GM19328 (cell line): ENCODE measurements around the gene TNFRSF8.
"Not testable (repeated sequence)": the region's sequence is repeated elsewhere in the genome, so short reads cannot be mapped to it uniquely, and the experiment has no call there.

Experiments used
- ATAC-seq: cut with Tn5 transposase; IDR thresholded peaks from one replicate; pipeline ENCODE4 v1.9.1; 2021; ENCODE audit warnings: mild to moderate bottlenecking, moderate library complexity; ENCODE audit not compliant: unreplicated experiment

Gene TNFRSF8

DNA sequence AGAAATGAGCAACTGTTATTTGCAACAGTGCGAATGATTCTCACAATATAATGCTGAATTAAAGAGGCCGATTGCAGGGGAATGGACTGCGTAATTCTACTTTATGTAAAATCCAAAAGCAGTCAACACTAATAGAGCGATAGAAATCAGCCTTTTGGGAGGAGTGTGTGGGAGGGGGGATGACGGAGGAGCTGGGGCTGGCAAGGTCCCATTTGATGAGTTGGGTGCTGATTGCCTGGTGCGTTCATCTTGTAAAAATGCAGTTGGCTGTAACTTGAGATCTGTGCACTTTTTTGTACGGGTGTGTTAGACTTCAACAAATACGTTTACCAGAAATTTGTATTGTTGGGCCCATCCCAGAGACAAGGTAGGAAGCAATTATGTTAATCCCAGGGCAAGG is 20.7 kb downstream of the TNFRSF8 start:
- ATAC-seq, result no peak

DNA sequence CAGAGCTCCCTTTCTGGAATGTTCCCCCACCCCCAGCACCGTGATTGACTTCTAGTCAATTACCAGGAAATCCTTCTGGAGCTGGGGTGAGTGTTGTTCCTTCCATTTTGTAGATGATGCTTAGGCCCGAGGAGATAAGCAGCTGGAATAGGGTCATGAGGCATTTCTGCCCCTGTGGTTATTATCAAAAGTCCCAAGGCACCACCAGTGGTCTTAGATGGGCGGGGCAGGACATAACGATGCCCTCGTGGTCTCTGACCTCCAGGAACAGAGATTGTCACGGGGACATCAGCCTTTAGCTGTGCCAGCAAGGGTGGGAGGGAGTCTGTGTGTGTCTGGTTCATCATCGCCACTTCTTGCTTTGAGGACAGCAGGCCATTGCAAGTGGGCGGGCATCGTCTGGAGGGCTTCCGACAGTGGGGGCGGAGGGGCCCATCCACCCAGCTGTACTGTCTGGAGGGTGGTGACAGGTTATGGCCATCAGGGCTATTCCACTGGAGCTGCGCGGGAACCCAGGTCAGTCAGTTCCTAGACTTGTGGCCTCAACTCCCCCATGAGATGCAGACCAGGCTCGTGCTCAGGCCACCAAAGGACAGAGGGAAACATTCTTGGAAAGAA is 22.6 kb downstream of the TNFRSF8 start:
- no peak for ATAC-seq

DNA sequence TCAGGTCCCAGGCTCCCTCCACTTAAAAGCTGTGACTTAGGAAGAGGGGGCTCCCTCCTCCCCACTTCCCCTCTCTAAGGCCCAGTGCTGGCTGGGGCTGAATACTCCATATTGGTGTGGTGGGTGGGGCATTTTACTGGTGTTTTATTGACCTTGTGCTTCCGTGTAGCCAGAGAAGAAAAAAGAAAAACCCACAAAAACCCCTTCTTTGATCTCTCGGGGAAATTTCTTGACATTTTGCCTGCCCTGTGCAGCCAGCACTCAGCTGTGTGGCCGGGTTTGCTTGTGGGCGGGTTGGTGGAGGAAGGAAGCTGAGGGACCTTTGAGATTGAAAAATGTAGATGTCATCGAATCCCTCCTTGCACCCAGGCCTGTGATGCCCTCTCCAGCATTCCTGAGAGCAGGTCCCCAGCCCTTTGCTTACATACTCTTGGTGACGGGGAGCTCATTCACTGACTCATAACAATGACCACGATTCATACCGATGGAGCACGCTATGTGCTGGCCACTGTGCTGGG is 24.8 kb downstream of the TNFRSF8 start:
- ATAC-seq, result no peak

DNA sequence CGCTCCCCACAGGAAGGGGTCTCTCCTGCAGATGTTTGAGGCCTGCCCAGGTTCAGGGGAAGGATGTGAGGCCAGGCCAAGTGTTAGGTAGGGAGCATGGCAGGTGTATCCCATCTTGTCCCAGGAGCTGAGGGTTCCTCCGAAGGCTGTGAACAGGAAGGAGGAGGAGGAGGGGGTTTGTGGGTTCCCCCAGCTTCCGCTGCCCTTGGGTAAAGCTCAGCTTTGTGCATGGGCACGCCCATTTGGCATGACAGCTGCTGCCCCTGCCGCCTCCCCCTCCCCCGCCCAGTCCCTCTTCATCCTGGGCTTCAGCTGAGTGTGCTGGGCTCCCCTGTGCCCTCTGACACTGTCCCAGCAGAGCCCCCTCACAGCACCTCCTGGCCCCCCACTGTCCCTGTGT is 25.5 kb downstream of the TNFRSF8 start:
- no peak for ATAC-seq

DNA sequence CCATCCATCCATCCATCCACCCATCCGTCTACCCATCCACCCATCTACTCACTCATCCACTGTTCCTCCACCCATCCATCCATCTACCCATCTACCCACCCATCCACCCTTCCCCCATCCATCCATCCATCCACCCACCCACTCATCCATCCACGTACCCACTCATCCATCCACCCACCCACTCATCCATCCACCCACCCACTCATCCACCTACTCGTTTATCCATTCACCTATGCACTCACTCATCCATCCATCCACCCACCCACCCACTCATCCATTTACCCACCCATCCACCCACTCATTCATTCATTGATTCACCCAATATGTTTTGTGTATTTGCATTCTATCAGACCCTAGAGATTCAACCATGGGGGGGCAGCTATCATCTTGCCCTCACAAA is 27.2 kb downstream of the TNFRSF8 start:
- ATAC-seq, result no peak

DNA sequence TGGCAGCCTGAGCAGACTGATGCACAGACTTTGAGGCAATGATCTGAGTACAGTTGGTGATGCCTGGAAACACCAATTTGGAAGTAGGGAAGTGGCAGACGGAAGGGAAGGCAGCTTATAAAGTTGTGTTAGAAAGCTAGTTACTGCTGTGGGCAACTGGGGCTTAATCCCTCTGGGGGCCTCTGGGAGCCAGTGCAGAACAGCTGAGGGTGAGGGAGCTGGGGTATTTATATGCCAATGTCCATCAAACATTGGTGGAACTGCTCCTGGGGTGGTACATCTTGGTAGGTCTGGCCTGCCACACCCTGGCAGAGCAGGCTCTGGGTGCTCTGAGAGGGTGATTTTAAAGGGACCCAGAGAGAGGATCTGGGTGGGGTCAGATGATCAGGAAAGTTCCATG is 28.1 kb downstream of the TNFRSF8 start:
- ATAC-seq, result no peak

DNA sequence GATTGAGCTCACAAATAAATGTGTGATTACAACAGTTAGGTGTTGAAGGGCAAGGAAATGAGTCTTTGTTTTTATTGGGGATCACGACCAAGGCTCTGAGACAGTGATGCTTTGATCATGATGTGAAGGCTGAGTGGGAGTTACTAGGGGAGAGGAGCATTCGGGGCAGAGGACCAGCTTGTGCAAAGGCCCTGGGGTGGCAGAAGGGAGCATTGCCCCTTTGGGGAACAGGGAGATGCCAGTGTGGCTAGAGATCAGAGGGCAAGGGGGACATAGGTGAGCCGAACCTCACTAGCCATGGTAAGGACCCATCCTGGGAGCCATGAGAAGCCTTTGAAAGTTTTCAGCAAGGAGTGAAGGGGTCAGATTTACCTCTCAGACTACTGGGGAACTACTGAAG is 31.1 kb downstream of the TNFRSF8 start:
- ATAC-seq, result no peak

DNA sequence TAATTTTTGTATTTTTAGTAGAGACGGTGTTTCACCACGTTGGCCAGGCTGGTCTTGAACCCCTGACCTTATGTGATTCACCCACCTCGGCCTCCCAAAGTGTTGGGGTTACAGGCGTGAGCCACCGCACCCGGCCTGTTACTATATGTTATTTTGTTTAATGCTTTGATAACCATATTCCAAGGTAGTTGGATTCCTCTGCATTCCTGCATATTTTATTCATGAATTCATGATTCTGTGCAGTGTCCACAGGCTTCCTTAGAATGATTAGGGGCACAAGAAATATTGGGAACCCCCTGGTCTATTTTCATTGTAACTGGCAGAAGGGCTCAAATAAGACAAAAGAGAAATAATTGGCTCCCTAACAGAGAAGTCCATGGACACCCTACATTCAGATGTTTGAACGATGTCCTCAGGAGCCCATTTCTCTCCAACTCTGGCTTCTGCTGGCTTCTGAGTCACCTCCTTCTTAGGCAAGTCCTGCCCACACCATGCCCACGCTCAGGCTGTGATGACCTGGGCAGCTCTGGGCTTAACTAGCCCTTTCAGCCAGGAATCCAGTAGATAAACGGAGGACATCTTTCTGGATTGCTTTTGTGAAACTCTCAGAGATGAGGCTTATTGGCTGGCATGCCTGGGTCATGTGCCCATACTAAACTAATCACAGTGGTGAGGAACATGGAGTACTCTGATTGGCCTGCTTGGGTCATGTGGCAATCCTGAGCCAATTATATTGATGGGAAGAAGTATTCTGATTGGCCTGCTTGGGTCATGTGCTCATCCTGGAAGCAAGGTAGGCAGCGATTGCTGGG is 32.6 kb downstream of the TNFRSF8 start:
- ATAC-seq, result no peak

DNA sequence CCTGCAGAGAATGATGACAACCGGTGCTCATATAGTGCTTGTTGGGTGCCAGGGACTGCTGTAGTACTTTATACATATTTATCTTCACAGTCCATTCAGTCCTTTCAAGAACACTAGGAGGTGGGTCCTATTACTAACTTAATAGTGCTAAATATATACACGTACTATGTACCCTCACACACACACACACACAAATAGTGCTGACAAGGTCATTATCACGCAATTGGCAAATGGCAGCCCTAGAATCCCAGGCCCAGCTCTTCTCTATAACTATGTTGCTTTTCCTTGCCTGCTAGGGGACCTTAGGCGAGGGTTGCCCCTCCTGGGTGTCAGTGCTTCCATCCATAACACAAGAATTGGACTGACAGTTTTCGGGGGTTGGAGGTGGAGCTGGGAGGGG is 33.5 kb downstream of the TNFRSF8 start:
- ATAC-seq, result no peak

DNA sequence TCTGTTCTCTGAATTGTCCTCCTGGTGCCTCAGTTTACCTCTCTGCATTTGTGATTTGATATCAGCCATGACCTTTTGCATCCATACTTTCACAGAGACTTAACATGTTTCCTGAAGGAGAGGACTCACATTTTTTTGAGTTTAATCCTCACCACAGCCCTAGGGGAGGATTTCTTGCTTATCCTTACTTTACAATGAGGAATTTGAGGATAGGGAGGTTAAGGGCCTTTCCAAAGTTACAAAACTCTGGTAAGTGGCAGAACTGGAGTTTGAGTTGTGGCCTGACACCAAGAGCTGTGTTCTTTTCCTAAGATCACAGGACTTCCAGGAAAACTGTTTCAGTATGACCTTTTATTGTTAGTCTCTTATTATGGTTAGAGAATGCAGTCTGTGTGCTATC is 34.2 kb downstream of the TNFRSF8 start:
- no peak for ATAC-seq

DNA sequence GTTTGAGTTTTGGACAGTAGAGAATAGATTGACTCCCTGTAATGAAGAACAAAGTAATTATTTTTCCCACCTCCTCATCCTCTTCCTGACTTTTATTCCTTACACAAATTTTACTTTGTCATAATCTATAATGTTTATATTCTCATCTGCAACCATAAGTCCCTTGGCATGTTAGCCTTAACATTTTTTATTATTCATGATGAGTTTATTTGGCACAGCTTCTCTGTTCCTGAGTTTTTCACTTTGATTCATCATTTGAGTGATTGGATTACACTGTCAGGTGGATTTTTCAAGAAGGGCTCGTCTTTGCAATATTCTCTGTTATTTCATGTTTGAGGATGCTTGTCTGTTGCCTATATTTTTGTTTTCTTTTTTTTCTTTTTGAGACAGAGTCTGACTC is 35.7 kb downstream of the TNFRSF8 start:
- no peak for ATAC-seq

DNA sequence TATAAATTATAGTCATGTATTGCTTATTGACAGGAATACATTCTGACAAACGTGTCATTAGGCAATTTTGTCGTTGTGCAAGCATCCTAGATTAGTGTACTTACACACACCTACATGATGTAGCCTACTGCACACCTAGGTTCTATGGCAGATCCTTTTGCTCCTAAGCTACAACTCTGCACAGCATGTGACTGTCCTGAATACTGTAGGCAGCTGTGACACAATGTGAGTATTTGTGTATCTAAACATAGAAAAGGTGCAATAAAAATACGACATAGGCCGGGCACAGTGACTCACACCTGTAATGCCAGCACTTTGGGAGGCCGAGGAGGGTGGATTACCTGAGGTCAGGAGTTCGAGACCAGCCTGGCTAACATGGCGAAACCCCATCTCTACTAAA is 36.5 kb downstream of the TNFRSF8 start:
- ATAC-seq, result no peak

DNA sequence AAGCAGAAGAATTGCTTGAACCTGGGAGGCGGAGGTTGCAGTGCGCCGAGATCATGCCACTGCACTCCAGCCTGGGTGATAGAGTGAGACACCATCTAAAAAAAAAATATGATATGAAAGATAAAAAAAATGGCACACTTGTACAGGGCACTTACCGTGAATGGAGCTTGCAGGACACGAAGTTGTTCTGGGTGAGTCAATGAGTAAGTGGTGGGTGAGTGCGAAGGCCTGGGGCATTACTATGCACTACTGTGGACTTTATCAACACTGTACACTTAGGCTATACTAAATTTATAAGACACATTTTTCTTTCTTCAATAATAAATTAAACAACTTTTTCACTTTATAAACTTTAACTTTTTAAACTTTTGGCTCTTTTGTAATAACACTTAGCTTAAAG is 37.0 kb downstream of the TNFRSF8 start:
- no peak for ATAC-seq

DNA sequence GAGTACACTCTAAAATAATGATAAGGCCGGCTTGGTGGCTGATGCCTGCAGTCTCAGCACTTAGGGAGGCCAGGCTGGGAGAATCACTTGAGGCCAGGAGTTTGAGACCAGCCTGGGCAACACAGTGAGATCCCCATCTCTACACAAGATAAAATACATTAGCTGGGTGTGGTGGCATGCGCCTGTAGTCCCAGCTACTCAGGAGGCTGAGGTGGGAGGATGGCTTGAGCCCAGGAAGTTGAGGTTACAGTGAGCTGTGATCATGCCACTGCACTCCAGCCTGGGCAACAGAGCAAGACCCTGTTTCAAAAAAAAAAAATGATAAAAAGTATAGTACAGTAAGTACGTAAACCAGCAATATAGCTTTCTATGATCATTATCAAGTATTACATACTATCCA is 38.0 kb downstream of the TNFRSF8 start:
- ATAC-seq, result not testable (repeated sequence)

DNA sequence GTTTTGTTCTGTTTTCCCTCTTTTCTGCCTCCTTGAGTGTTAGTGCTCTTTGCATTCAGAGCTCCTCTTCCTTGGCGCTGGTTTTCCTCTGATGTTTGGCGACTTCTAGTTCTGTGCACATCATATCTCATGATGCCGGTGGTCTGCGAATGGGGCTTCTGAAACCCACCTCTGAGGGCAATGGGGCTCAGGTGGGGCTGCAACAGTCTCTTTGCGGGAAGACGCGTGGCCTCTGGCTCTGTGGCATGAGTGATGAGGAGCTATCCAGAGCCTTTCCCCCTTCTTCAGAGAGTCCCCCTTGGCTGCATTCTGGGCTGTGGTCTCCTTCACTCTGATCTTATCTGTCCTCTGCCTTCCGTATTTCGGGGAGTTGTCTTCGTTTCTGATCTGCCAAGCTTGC is 39.0 kb downstream of the TNFRSF8 start:
- no peak for ATAC-seq

DNA sequence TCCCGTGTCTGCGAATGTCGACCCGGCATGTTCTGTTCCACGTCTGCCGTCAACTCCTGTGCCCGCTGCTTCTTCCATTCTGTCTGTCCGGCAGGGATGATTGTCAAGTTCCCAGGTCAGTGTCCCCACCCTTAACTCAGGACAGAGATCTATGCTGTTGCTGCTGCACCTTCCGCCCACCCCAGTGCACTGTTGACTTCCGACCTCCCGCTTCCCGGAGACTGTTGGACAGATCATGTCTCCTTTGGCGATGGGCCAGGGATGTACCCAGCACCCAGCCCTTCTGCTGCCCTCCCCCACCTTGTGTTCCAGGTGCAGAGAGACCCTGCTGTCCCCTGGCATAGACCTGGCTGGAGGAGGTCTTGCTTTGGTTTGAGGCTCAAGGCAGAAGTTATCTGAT is 41.3 kb downstream of the TNFRSF8 start:
- ATAC-seq, result no peak

DNA sequence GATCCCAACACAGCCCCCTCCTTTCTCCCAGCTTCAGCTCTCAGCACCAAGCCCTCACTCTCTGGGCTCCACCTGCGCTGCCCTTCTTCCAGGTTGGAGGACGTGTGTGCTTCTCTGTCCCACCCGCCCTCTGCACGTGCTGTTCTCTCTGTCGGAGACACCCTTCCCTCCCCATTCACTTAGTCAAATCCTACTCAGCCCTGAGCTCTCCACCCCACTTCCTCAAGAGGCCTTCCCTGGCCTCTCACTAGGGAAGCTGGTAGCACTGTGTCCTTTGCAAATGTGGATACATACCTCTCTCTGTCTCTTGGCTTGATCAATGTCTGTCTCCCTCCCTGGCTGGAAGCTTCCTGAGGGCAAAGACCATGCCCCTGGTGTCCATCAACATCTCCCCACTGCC is 43.0 kb downstream of the TNFRSF8 start:
- no peak for ATAC-seq

DNA sequence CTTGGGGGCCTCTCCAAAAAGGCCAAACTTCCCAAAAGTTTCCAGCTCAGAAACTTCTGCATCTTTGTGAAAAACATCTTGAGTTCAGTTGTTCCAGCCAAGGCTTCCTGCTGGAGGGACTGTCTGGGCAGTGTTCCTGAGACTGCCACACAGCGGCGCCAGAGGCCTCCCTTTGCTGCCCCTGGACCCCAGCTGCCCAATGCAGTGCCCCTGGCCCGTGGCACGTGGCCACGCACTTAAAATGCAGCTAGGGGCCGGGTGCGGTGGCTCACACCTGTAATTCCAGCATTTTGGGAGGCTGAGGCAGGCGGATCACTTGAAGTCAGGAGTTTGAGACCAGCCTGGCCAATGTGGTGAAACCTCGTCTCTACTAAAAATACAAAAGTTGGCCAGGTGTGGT is 43.8 kb downstream of the TNFRSF8 start:
- not testable (repeated sequence) for ATAC-seq

DNA sequence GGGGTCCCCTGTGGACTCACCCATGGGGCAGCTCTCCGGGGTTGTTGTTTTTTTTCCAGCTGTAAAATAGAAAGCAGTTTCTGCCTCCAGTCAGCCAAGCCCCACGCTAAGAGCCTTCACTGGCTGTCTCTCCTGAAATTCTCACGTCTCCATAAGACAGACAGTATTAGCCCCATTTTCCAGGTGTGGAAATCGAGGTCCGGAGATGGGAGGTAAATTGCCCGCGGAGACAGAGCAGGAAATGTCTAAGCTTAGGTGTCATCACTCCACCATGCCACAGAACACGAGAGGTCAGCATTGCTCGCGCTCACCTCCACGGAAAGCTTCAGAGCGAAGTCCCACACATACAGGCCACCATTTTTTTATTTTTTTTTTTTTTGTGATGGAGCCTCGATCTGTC is 44.6 kb downstream of the TNFRSF8 start:
- ATAC-seq, result no peak

DNA sequence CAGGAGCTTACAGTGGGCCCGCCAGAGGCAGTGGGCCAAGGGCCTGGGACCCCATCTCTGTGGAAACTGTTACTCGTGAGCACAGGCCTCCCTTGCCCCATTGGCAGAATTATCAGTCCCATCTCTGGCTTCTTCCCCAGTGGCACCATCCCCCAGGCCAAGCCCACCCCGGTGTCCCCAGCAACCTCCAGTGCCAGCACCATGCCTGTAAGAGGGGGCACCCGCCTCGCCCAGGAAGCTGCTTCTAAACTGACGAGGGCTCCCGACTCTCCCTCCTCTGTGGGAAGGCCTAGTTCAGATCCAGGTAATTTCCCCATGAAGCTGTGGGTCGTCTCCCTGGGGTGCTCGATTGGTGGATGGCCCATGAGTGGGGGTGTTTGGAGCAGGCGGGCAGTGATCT is 46.8 kb downstream of the TNFRSF8 start:
- ATAC-seq, result no peak

DNA sequence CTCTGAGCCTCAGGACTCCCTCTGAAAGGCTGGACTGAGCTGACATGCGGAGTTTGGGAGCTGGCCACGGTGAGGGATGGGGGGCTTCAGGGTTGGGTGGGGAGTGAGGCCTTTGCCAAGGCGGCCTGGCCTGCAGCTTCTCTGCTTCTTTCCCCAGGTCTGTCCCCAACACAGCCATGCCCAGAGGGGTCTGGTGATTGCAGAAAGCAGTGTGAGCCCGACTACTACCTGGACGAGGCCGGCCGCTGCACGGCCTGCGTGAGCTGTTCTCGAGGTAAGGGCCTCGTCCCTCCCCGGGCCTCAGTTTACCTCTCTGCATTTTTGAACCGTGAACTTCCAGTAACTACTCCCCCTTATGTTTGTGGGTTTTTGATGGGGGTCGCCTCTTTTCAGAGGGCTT is 48.6 kb downstream of the TNFRSF8 start:
- no peak for ATAC-seq

DNA sequence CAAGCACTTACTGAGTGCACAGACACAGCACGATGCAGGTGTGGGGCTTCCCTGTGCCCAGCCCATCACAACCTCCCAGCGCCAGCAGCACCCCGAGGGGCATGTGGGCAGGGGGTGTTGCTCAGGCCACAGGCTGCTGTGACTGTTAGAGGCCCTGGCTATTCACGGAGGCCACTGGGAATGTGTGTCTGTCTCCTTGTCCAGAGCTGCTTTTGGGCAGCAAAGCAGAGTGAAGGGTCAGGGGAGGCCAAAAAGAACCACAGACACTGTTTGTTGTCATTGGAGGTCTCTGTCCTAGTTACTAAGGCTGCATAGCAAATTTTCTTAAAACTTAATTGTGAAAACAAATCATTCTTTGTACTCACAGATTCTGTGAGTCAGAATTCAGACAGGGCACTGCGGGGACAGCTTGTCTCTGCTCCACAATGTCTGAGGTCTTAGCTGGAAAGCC is 49.6 kb downstream of the TNFRSF8 start:
- ATAC-seq, result no peak
